CD14-positive monocyte (primary cell): Measurements from ENCODE around the gene KIAA1328. TPM values are rescaled to one million over a fixed set of nuclear protein-coding genes. Genes with fewer than 3 reads are reported as not detected.

Experiments used
- DNase-seq, 3 donors: peaks; one replicate each; pipeline ENCODE4 v3.0.0-alpha.2; 2011 to 2022
- H2AFZ ChIP-seq: 2 replicates; pipeline ENCODE4 v1.6.0; 2012; ENCODE audit warnings: mild to moderate bottlenecking, low read depth, low read length, inconsistent platforms; ENCODE audit not compliant: insufficient read depth, poor library complexity, severe bottlenecking
- H3K27ac ChIP-seq, 2 donors: 1 replicate in 1 of 2; 2 replicates in 1 of 2; pipeline ENCODE4 v1.5.1; 2012 to 2013; ENCODE audit warnings: low read length in 2 of 2, control low read depth in 1 of 2, inconsistent platforms in 1 of 2, low read depth in 1 of 2, mild to moderate bottlenecking in 1 of 2
- H3K27me3 ChIP-seq, 2 donors: one replicate each; pipeline versions ENCODE4 v1.6.0 to v1.6.1; 2011 to 2013; ENCODE audit warnings: low read length in 2 of 2; ENCODE audit not compliant: control insufficient read depth in 2 of 2, insufficient read depth in 2 of 2
- H3K36me3 ChIP-seq, 2 donors: replicated peaks in 1 of 2; 1 replicate in 1 of 2; 2 replicates in 1 of 2; pipeline versions ENCODE4 v1.5.1 to v1.6.1; 2012 to 2013; ENCODE audit warnings: low read length in 2 of 2, control low read depth in 1 of 2, inconsistent platforms in 1 of 2, mild to moderate bottlenecking in 1 of 2; ENCODE audit not compliant: insufficient read depth in 2 of 2, control insufficient read depth in 1 of 2
- H3K4me1 ChIP-seq, 2 donors: 1 replicate in 1 of 2; 2 replicates in 1 of 2; pipeline versions ENCODE4 v1.5.1 to v1.6.1; 2012 to 2013; ENCODE audit warnings: low read length in 2 of 2, control low read depth in 1 of 2, inconsistent platforms in 1 of 2, mild to moderate bottlenecking in 1 of 2, moderate library complexity in 1 of 2; ENCODE audit not compliant: insufficient read depth in 2 of 2, control insufficient read depth in 1 of 2
- H3K4me2 ChIP-seq: replicated peaks from 2 replicates; pipeline ENCODE3; 2012; ENCODE audit warnings: low read length, moderate library complexity, mild to moderate bottlenecking; ENCODE audit not compliant: poor library complexity, severe bottlenecking; ENCODE audit errors: extremely low read depth
- H3K4me3 ChIP-seq, 3 experiments: fragments of 200-600 bp in 1 of 3; sonication (generic) in 1 of 3; replicated peaks in 1 of 3; 1 replicate in 2 of 3; 2 replicates in 1 of 3; pipeline ENCODE4 v1.5.1; 2011 to 2013; ENCODE audit warnings: low read length in 3 of 3, mild to moderate bottlenecking in 3 of 3, control low read depth in 2 of 3, low read depth in 2 of 3, inconsistent platforms in 1 of 3, moderate library complexity in 1 of 3
- H3K79me2 ChIP-seq: 2 replicates; pipeline ENCODE4 v1.6.0; 2012; ENCODE audit warnings: mild to moderate bottlenecking, control low read depth, inconsistent platforms, low read length, moderate library complexity; ENCODE audit not compliant: insufficient read depth
- H3K9ac ChIP-seq: 2 replicates; pipeline ENCODE4 v1.6.0; 2017; ENCODE audit warnings: low read length, mild to moderate bottlenecking; ENCODE audit not compliant: insufficient read depth, poor library complexity, severe bottlenecking
- H3K9me3 ChIP-seq, 2 donors: replicated peaks in 1 of 2; 1 replicate in 1 of 2; 2 replicates in 1 of 2; pipeline versions ENCODE4 v1.5.1 to v1.6.1; 2012 to 2013; ENCODE audit warnings: low read length in 2 of 2, control low read depth in 1 of 2; ENCODE audit not compliant: control insufficient read depth in 1 of 2, insufficient read depth in 1 of 2
- H4K20me1 ChIP-seq: 2 replicates; pipeline ENCODE4 v1.6.0; 2012; ENCODE audit warnings: mild to moderate bottlenecking, low read length, control low read depth, moderate library complexity; ENCODE audit not compliant: insufficient read depth
- H3K27ac Mint-ChIP-seq, 7 donors: one replicate each; pipeline ENCODE4 v1.8.0; 2020; ENCODE audit warnings: mild to moderate bottlenecking in 7 of 7, mixed read lengths in 7 of 7, moderate library complexity in 6 of 7, inconsistent platforms in 2 of 7
- H3K27me3 Mint-ChIP-seq, 3 donors: one replicate each; pipeline ENCODE4 v1.8.0; 2021 to 2022; ENCODE audit warnings: low read depth in 3 of 3, mild to moderate bottlenecking in 3 of 3, mixed read lengths in 3 of 3, moderate library complexity in 3 of 3, inconsistent platforms in 1 of 3
- H3K36me3 Mint-ChIP-seq, 2 donors: one replicate each; pipeline ENCODE4 v1.8.0; 2020; ENCODE audit warnings: mixed read lengths in 2 of 2, inconsistent platforms in 1 of 2, mild to moderate bottlenecking in 1 of 2
- H3K4me1 Mint-ChIP-seq: one replicate; pipeline ENCODE4 v1.8.0; 2020; ENCODE audit warnings: mild to moderate bottlenecking, mixed read lengths
- H3K4me3 Mint-ChIP-seq, 2 donors: one replicate each; pipeline ENCODE4 v1.8.0; 2020; ENCODE audit warnings: mild to moderate bottlenecking in 2 of 2, mixed read lengths in 2 of 2, moderate library complexity in 1 of 2
- H3K9me3 Mint-ChIP-seq, 7 donors: one replicate each; pipeline ENCODE4 v1.8.0; 2020 to 2022; ENCODE audit warnings: mixed read lengths in 7 of 7, mild to moderate bottlenecking in 6 of 7, moderate library complexity in 6 of 7, inconsistent platforms in 2 of 7
- WGBS: methylation state at CpG from one replicate; pipeline ENCODE4 v1.1.5; 2013; ENCODE audit warnings: missing lambda C conversion rate; ENCODE audit not compliant: insufficient coverage; 5-methylcytosine and 5-hydroxymethylcytosine counted together
- intact Hi-C, 2 donors: fragments of 100-400 bp; cut with micrococcal nuclease; formaldehyde crosslinking; loops; one replicate each; pipeline versions ENCODE4 v1.15.0 to v1.15.1; 2023
- polyA plus RNA-seq, 3 donors: library from polyadenylated mRNA; depleted of rRNA in 1 of 3; unstranded in 2 of 3; stranded (reverse) in 1 of 3; fragments of 300-500 nt in 2 of 3; fragments of >200 nt in 1 of 3; fragmentation: Illumina TruSeq in 2 of 3; gene quantifications; 1 replicate in 2 of 3; 2 replicates in 1 of 3; pipeline ENCODE4 v1.2.3, GENCODE V29; 2012 to 2021
- TF ChIP-seq, protein P1 (sequence below): fragments of 200-600 bp; IDR thresholded peaks from one replicate; pipeline ENCODE4 v1.8.0; 2022; ENCODE audit warnings: antibody characterized with exemption, mild to moderate bottlenecking

Gene KIAA1328
- polyA plus RNA-seq, 3 donors = 3.7 to 3.9 (median 3.8) TPM

- TF ChIP-seq, protein P1, sequence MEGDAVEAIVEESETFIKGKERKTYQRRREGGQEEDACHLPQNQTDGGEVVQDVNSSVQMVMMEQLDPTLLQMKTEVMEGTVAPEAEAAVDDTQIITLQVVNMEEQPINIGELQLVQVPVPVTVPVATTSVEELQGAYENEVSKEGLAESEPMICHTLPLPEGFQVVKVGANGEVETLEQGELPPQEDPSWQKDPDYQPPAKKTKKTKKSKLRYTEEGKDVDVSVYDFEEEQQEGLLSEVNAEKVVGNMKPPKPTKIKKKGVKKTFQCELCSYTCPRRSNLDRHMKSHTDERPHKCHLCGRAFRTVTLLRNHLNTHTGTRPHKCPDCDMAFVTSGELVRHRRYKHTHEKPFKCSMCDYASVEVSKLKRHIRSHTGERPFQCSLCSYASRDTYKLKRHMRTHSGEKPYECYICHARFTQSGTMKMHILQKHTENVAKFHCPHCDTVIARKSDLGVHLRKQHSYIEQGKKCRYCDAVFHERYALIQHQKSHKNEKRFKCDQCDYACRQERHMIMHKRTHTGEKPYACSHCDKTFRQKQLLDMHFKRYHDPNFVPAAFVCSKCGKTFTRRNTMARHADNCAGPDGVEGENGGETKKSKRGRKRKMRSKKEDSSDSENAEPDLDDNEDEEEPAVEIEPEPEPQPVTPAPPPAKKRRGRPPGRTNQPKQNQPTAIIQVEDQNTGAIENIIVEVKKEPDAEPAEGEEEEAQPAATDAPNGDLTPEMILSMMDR = no peak
- H3K27me3 ChIP-seq = no peaks in the 10 kb centered on the region
- no peak overlapping the region for H3K27ac Mint-ChIP-seq
- no peak overlapping the region for H3K27ac ChIP-seq
- 100% methylated on average over 1 of the region's 3 CpGs for WGBS
- H3K36me3 Mint-ChIP-seq = no peaks in the 10 kb centered on the region
- peaks cover 0 to 3% (median 0%) of the 10 kb centered on the region in 3 donors for H3K27me3 Mint-ChIP-seq
- no peak overlapping the region for H3K4me3 Mint-ChIP-seq
- H3K4me1 ChIP-seq = no peaks in the 10 kb centered on the region
- no peak overlapping the region for H3K4me2 ChIP-seq
- H3K9me3 Mint-ChIP-seq = peaks cover 0 to 8% (median 3%) of the 10 kb centered on the region in 7 donors
- intact Hi-C loops = no loop called here
- no peaks in the 10 kb centered on the region for H3K36me3 ChIP-seq
- DNase-seq = no peak
- H3K9me3 ChIP-seq = no peaks in the 10 kb centered on the region
- no peak overlapping the region for H3K4me3 ChIP-seq
- no peak overlapping the region for H3K9ac ChIP-seq
- H3K79me2 ChIP-seq = no peaks in the 10 kb centered on the region
- no peak overlapping the region for H2AFZ ChIP-seq
- no peaks in the 10 kb centered on the region for H4K20me1 ChIP-seq
- H3K4me1 Mint-ChIP-seq = no peaks in the 10 kb centered on the region
These were observed 402.3 kb downstream of the KIAA1328 start for GRCh38 chr18:37231251-37231650.

DNA sequence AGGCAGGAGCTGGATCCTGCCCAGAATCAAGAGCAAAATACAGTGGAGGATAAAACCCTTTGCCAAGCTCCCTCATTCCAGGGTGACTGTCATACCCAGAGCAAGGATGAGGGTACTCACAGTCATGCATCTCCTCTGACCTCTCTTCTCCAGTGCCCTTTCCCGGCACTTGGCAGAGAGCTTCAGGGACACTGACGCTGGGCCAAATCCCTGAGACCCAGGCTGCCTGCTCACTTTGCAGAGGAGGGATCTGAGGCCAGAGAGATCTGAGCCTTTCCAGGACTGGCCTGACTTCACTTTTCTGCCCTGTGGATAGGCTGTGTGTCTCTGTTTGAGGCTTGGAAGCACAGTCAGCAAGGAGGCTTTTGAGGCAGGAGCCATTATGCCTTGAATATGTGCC is 406.7 kb downstream of the KIAA1328 start:
- intact Hi-C loops = no loop called here

More for the DNA sequence above, 406.7 kb downstream of the KIAA1328 start:
- Histone ChIP-seq H3K9me3 (no peaks in the 10 kb centered on the region), H3K79me2 (no peaks in the 10 kb centered on the region), H3K36me3 (no peaks in the 10 kb centered on the region), H3K27ac (no peak overlapping the region), H3K9ac (no peak overlapping the region), H3K4me2 (no peak overlapping the region), H4K20me1 (no peaks in the 10 kb centered on the region), H3K4me3 (no peak overlapping the region), H2AFZ (no peak overlapping the region), H3K27me3 (no peaks in the 10 kb centered on the region), H3K4me1 (no peaks in the 10 kb centered on the region)
- 100% methylated on average over 1 of the region's 2 CpGs for WGBS
- H3K27me3 Mint-ChIP-seq = peaks cover 2 to 8% (median 7%) of the 10 kb centered on the region in 3 donors
- TF ChIP-seq, protein P1 = no peak
- H3K4me3 Mint-ChIP-seq = no peak overlapping the region
- H3K36me3 Mint-ChIP-seq = no peaks in the 10 kb centered on the region
- H3K27ac Mint-ChIP-seq = no peak overlapping the region
- H3K9me3 Mint-ChIP-seq = peaks cover 0 to 2% (median 0%) of the 10 kb centered on the region in 7 donors
- DNase-seq = no peak
- no peaks in the 10 kb centered on the region for H3K4me1 Mint-ChIP-seq
